Measurements from ENCODE around the gene PPP1R1C. TPM values are rescaled to one million over a fixed set of nuclear protein-coding genes. Genes with fewer than 3 reads are reported as not detected.

The PPP1R1C gene
- total RNA-seq, 1 donor from 2014 or later, result 3.5 TPM

- DNase-seq (ENCODE audit: low read depth), result no peak
Measured at GRCh38 chr2:181972431-181973170, 13.1 kb upstream of the PPP1R1C start.

- DNase-seq (ENCODE audit: low read depth), result no peak
Measured at GRCh38 chr2:181973171-181973783, 12.4 kb upstream of the PPP1R1C start.

- DNase-seq (ENCODE audit: low read depth), result peak; percentile 68
Measured at GRCh38 chr2:181977661-181978350, 7.8 kb upstream of the PPP1R1C start.

GRCh38 chr2:181978351-181979150 is 7.1 kb upstream of the PPP1R1C start:
- no peak for DNase-seq (ENCODE audit: low read depth)

GRCh38 chr2:181984060-181984459 is 1.6 kb upstream of the PPP1R1C start:
- no peak for DNase-seq (ENCODE audit: low read depth)

- no peak for DNase-seq (ENCODE audit: low read depth)
Measured at GRCh38 chr2:181984814-181985631, 630 bp upstream of the PPP1R1C start.

GRCh38 chr2:181988154-181988924 is 2.7 kb downstream of the PPP1R1C start:
- DNase-seq (ENCODE audit: low read depth), result no peak

- DNase-seq (ENCODE audit: low read depth), result no peak
Measured at GRCh38 chr2:181989099-181989498, 3.4 kb downstream of the PPP1R1C start.

GRCh38 chr2:181991171-181991885 is 5.7 kb downstream of the PPP1R1C start:
- no peak for DNase-seq (ENCODE audit: low read depth)

- DNase-seq (ENCODE audit: low read depth), result no peak
Measured at GRCh38 chr2:181992776-181993175, 7.1 kb downstream of the PPP1R1C start.

- no peak for DNase-seq (ENCODE audit: low read depth)
Measured at GRCh38 chr2:181995289-181995688, 9.6 kb downstream of the PPP1R1C start.

GRCh38 chr2:181998041-181998835 is 12.6 kb downstream of the PPP1R1C start:
- DNase-seq (ENCODE audit: low read depth), result peak; percentile 34

- DNase-seq (ENCODE audit: low read depth), result no peak
Measured at GRCh38 chr2:181998891-181999654, 13.4 kb downstream of the PPP1R1C start.

GRCh38 chr2:181999911-182000310 is 14.3 kb downstream of the PPP1R1C start:
- DNase-seq (ENCODE audit: low read depth), result no peak

GRCh38 chr2:182004945-182005520 is 19.4 kb downstream of the PPP1R1C start:
- no peak for DNase-seq (ENCODE audit: low read depth)

GRCh38 chr2:182006595-182007341 is 21.1 kb downstream of the PPP1R1C start:
- no peak for DNase-seq (ENCODE audit: low read depth)

GRCh38 chr2:182014284-182014683 is 28.6 kb downstream of the PPP1R1C start:
- no peak for DNase-seq (ENCODE audit: low read depth)
